NOMO-1 treated with DMSO at 0.1 percent for 48 hours (cell line): ENCODE measurements around the gene JUN.
A peak's percentile ranks its signal among the peaks of the same experiment; 100 is the strongest.

ENCODE experiments used
- DNase-seq: peaks from one replicate; lab custom pipeline; 2025; ENCODE audit not compliant: unreplicated experiment; lab: John Stamatoyannopoulos, UW

JUN gene

DNA sequence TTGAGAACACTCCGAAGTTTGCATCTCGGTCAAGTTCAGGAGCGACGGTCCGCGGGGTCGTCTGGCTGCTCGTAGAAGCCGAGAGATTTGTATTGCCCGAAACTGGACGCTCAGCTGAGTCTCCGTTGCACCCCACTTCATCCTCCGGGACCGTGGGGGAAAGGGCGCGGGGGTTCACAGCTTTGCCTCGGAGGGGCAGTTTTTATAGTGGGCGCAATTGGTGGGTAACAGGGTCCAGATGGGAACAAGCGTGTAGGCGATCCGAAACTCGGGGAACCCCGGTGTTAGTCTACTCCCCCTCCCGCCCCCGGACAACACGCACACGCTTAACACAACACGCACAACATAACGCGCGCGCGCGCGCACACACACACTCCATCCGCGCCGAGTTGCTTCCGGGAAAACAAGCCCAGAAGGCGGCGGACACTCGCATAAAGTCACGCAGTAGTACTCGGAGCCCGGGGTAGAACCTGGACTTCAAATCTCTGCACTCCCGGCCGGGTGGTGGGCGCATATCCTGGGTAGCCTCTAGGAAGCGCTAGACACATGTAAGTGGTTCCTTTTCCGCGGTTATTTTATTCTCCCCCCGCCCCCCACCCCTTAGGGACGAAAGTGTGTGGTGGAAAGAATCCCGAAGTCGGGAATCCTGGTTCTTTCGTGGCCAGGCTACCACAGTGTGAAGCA is 1.1 kb upstream of the JUN start:
- peak; percentile 30 for DNase-seq

GRCh38 chr1:58783090-58783992 is 506 bp downstream of the JUN start:
- DNase-seq, result peak; percentile 29

- peak; percentile 58 for DNase-seq
These were observed 1.4 kb downstream of the JUN start for GRCh38 chr1:58782178-58783089.

DNA sequence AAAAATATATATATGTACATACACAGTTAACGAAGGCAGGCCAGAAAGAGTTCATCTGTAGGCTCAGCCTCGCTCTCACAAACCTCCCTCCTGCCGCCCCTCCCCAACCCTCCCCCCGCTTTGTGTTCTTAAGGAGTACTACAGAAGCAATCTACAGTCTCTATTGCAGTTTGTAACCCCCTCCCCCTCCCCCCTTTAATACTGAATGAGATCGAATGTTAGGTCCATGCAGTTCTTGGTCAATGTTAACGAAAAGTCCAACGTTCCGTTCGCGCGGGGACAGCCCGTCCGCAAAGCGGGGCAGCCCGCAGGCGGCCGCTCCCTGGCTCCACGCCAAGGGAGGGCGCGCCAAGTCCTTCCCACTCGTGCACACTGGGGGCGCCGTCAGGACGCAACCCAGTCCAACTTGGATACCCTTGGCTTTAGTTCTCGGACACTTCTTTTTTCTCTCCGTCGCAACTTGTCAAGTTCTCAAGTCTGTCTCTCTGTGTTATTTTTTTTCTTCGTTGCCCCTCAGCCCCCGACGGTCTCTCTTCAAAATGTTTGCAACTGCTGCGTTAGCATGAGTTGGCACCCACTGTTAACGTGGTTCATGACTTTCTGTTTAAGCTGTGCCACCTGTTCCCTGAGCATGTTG is 2.2 kb downstream of the JUN start:
- DNase-seq, result peak; percentile 27

DNA sequence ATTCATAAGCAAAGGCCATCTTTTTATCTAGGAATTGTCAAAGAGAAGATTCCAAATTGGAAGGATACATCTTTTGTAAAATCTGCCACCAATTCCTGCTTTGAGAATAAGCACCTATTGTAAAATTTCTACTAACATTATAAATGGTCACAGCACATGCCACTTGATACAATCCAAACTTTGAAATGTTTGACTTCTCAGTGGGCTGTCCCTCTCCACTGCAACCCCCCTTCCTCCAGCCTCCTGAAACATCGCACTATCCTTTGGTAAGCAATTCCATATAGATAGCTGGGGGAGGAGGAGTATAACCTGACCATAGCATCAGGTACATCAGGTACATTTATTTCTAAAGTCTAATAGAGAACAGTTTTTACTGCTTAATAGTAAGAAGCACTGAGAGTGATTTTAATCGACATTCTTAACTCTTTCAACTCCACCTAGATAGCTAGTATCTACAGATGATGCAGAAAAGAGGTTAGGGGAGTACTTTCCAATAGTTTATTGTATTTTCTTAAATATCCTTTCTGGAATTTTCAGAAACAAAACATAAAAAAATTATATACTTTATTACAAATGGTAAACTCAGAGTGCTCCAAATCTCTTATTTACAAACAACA is 2.9 kb downstream of the JUN start:
- DNase-seq, result no peak

DNA sequence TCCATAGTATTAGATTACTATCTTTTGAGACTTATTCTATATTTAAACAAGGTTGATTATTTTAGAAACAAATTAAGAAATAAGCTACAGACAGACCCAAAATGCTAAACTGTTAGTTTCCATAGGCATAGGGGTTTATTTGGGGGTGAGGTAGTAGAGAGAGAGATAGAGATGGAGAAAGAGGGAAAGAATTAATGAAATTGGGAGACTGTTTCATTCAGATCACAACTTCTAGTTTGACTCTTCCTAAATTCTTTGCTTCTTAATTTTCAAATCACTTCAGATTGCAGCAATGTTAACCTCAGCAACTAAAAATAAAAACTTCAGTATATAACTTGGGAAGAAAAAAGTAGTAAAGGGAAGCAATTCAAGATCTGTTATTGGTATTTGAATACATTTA is 3.4 kb downstream of the JUN start:
- no peak for DNase-seq

DNA sequence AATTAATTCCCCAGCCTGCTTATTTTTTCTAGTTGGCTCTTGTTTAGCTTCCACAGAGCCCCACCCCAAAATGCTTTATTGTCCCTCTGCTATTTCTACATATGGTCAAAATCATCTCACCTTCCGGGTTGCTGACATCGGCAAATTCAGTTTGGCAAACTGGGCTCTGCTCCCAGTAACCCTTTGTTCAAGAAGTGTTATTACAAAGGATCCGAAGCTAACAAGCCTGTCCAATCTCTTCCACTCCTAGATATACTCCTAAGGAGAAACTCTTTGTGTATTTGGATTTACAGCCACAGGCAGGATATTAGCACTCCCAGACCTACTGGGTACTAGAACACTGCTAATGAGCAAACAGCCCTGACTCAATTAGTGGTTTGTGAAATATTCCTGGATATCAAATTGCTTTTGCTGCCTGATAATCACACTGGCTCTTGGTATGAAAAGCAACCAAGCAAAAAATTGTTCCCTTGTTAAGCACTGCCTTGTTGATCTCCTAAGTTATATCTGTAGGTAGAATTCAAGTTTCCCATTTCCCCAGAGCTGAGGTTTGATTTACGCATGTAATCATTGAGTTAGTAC is 4.0 kb downstream of the JUN start:
- DNase-seq, result no peak

GRCh38 chr1:58779059-58779754 is 4.6 kb downstream of the JUN start:
- no peak for DNase-seq

DNA sequence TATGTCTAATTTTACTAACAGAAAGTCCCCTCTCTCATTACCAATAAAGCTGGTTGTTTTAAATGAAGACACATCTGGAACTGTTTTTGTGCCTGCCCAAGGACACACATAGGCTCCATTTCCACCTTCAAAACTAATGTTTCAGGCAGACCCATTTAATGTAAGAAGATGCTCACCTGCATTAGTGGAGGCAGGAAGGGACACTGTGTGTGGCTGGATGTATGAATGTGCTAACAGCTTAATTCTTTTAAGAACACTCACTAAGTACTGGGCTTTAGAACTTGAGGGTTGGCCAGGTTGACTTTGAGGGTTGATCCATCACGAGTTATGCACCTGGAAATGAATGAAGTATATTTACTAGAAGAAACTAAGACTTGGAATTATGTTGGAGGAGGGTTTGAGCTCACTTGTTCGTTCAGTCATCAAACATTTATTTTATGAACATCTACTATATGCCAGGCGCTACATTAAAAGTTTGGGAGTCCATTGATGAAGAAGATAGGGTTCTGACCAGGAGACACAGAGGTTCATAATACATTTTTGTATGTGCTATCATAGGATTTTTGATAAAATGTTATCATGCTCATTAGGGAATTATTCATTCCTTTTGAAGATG is 5.4 kb downstream of the JUN start:
- no peak for DNase-seq

GRCh38 chr1:58774027-58774426 is 9.8 kb downstream of the JUN start:
- DNase-seq, result no peak

GRCh38 chr1:58773406-58773840 is 10.4 kb downstream of the JUN start:
- DNase-seq, result no peak

DNA sequence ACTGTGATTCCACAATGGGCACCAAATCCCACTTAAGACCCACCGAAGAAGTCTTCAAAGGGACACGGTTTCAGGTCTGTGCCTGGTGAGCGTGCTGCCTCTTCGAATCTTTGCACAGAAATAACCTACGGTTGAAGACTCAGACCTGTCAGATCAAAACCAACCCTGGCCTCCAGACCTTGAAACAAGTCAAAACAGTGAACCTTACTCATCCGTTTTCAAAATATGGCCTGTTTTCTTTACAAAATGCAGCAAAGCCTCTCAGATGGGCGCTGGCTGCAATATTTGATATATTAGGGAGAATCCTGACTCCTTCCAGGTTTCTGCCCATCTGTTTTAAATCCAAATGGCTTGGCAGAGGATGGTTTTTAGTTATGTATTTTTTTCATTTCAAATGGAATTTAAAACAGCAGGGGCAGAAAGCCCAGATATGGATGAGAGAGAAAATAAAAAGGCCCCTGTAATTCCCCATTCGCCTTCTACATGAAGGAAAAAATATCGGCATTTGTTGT is 14.0 kb downstream of the JUN start:
- no peak for DNase-seq

DNA sequence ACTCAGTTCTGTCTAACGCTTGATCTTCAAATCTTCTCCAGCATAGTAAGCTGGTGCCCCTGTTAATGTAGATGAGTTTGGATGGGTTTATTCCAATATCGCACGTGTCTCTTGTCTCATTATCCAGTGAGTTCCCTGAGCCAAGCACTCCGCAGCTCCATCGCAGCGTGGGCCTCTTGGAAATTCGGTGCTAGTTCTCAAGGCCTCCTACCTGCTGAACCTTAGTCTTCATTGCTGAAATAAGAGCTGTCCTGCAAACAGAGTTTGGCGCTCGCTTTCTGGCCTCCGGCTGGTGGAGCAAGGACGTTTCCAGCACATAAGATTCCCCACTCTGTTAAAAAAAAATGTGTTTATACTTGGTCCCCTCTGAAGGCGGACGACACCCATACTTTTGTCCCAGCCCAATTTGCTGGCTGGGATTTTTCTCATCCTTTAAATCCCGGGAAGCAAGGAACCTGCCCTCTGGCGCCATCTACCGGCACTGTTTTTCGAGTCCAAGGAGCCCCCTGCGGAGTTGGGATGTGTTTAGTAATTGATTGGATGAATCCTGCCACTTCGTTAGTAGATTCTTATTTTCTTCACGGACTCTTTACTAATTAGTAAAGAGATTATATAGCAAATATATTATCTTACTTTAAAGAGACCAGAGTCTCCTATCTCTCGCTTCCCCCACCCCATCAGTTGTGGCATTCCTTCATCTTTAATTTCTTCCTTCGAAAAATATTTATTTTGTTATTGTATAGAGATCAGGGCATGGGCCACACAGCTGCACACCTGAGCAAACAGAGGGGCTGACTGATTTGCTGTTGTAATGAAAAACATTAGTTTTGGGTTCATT is 14.7 kb downstream of the JUN start:
- no peak for DNase-seq

GRCh38 chr1:58768191-58768731 is 15.6 kb downstream of the JUN start:
- DNase-seq, result no peak

- DNase-seq, result no peak
These were observed 16.7 kb downstream of the JUN start for GRCh38 chr1:58767143-58767542.

GRCh38 chr1:58765441-58765840 is 18.4 kb downstream of the JUN start:
- no peak for DNase-seq

DNA sequence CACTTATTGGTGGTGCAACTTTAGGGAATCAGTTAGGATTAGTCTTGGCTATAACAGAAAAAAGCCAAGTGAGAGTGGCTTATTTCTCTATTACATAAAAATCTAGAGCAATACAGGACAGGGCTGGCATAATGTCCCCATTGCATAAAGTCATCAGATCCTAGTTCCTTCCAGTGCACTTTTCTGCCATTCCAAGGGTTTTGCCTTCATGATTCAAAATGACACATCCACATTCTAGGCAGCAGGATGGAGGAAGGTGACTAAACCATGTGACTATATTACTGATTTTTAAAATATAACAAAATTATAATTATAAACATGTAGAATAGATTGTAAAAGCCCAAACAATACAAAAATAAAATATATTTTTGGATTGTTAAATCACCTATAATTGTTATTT is 18.8 kb downstream of the JUN start:
- no peak for DNase-seq
